ENCODE data around the gene KLHL7. TPM values are rescaled to one million over a fixed set of nuclear protein-coding genes. Genes with fewer than 3 reads are reported as not detected.

KLHL7 gene
- polyA plus RNA-seq, 1 donor (not counting 4 experiments of a cell fraction or from before 2014, with no cell fraction given), result 43.1 TPM

DNA sequence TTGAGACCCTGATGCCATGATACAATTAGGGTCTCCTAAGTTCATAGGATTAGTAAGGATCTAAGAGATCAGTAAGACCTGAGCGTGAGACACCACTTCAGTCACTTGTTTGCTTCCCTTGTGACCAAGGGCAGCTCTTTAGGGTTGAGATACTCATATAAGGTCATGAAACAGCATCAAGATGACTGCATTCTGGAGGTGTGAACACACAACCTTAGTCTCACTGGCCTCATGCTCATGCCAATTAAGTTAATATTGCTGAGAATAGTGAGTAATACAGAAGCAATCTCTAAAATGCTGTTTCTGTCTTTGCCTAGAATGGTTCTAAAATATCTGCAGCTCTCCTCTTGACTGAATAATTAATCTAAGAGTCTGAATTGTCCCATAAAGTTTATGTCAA is 39.6 kb upstream of the KLHL7 start:
- no peak overlapping the region for H3K27ac ChIP-seq (ENCODE audit: control insufficient read depth, insufficient read depth, low read length)
- H4K20me1 ChIP-seq (ENCODE audit: control insufficient read depth, extremely low read depth, insufficient read depth, low read length), result no peaks in the 10 kb centered on the region
- DNase-seq (ENCODE audit: low read depth, low spot score), result no peak
- no peak overlapping the region for H2AFZ ChIP-seq (ENCODE audit: control insufficient read depth, low read length)
- no peaks in the 10 kb centered on the region for H3K27me3 ChIP-seq (ENCODE audit: control insufficient read depth, extremely low read depth, insufficient read depth, low read length)
- peaks cover 6% of the 10 kb centered on the region for H3K4me1 ChIP-seq (ENCODE audit: control insufficient read depth, extremely low read depth, insufficient read depth, low read length)
- H3K36me3 ChIP-seq (ENCODE audit: control insufficient read depth in 2 of 2, extremely low read depth in 1 of 2, insufficient read depth in 2 of 2, low read length in 2 of 2), result no peaks in the 10 kb centered on the region
- no peak overlapping the region for H3K9ac ChIP-seq (ENCODE audit: control insufficient read depth, extremely low read depth, insufficient read depth, low read length)
- no peak overlapping the region for H3K4me2 ChIP-seq (ENCODE audit: control insufficient read depth, extremely low read depth, insufficient read depth, low read depth, low read length)
- H3K4me3 ChIP-seq (ENCODE audit: control insufficient read depth in 2 of 3, extremely low read depth in 1 of 3, insufficient read depth in 2 of 3, low read depth in 1 of 3, low read length in 3 of 3), result no peak overlapping the region
- dilution Hi-C loops (cut with MboI; ENCODE audit: extremely low pct_ligation_motif_present, low sequenced_read_pairs), result no loop called here
- no peaks in the 10 kb centered on the region for H3K9me3 ChIP-seq (ENCODE audit: control insufficient read depth, low read depth, low read length)
- no peak for TF ChIP-seq EZH2 (IDR thresholded peaks at IDR 0.05; ENCODE audit: low read length)
- TF ChIP-seq, protein P1, sequence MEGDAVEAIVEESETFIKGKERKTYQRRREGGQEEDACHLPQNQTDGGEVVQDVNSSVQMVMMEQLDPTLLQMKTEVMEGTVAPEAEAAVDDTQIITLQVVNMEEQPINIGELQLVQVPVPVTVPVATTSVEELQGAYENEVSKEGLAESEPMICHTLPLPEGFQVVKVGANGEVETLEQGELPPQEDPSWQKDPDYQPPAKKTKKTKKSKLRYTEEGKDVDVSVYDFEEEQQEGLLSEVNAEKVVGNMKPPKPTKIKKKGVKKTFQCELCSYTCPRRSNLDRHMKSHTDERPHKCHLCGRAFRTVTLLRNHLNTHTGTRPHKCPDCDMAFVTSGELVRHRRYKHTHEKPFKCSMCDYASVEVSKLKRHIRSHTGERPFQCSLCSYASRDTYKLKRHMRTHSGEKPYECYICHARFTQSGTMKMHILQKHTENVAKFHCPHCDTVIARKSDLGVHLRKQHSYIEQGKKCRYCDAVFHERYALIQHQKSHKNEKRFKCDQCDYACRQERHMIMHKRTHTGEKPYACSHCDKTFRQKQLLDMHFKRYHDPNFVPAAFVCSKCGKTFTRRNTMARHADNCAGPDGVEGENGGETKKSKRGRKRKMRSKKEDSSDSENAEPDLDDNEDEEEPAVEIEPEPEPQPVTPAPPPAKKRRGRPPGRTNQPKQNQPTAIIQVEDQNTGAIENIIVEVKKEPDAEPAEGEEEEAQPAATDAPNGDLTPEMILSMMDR (optimal IDR thresholded peaks at IDR 0.05 in 1 of 3, IDR thresholded peaks at IDR 0.05 in 1 of 3, conservative IDR thresholded peaks at IDR 0.05 in 1 of 3; ENCODE audit: extremely low read depth in 1 of 3, insufficient read depth in 2 of 3, low read length in 3 of 3), result no peak
- no peaks in the 10 kb centered on the region for H3K79me2 ChIP-seq (ENCODE audit: control insufficient read depth, insufficient read depth, low read length)
- no peaks in the 10 kb centered on the region for H3K9me1 ChIP-seq (ENCODE audit: control insufficient read depth, extremely low read depth, insufficient read depth, low read length)
- FAIRE-seq, result peak; percentile 9

DNA sequence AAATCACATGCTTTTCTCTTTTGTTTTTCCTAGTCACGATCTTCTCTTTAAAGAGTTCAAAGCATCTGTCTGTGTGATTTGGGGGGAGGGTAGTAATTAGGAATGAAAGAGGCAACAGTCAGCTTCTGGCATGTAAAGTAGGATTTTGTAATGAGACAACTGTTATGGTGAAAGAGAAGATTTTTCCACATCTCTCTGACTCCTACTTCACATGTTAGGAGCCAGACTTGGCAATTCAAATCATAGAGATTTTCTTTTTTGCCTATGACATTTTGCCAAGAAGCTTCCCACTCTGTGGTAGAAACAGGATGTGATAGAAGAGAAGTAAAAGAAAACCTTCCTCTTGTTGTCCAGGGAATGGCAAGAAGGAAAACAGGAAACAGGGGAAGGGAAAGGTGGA is 38.3 kb upstream of the KLHL7 start:
- H3K79me2 ChIP-seq (ENCODE audit: control insufficient read depth, insufficient read depth, low read length), result no peaks in the 10 kb centered on the region
- H4K20me1 ChIP-seq (ENCODE audit: control insufficient read depth, extremely low read depth, insufficient read depth, low read length), result no peaks in the 10 kb centered on the region
- DNase-seq (ENCODE audit: low read depth, low spot score) (no peak), FAIRE-seq (no peak)
- H3K4me3 ChIP-seq (ENCODE audit: control insufficient read depth in 2 of 3, extremely low read depth in 1 of 3, insufficient read depth in 2 of 3, low read depth in 1 of 3, low read length in 3 of 3), result no peak overlapping the region
- no peaks in the 10 kb centered on the region for H3K9me1 ChIP-seq (ENCODE audit: control insufficient read depth, extremely low read depth, insufficient read depth, low read length)
- H3K9me3 ChIP-seq (ENCODE audit: control insufficient read depth, low read depth, low read length), result no peaks in the 10 kb centered on the region
- H3K4me2 ChIP-seq (ENCODE audit: control insufficient read depth, extremely low read depth, insufficient read depth, low read depth, low read length), result no peak overlapping the region
- no peak overlapping the region for H3K9ac ChIP-seq (ENCODE audit: control insufficient read depth, extremely low read depth, insufficient read depth, low read length)
- H3K27ac ChIP-seq (ENCODE audit: control insufficient read depth, insufficient read depth, low read length), result no peak overlapping the region
- dilution Hi-C loops (cut with MboI; ENCODE audit: extremely low pct_ligation_motif_present, low sequenced_read_pairs), result no loop called here
- peaks cover 3% of the 10 kb centered on the region for H3K4me1 ChIP-seq (ENCODE audit: control insufficient read depth, extremely low read depth, insufficient read depth, low read length)
- no peak overlapping the region for H2AFZ ChIP-seq (ENCODE audit: control insufficient read depth, low read length)
- no peaks in the 10 kb centered on the region for H3K27me3 ChIP-seq (ENCODE audit: control insufficient read depth, extremely low read depth, insufficient read depth, low read length)
- no peaks in the 10 kb centered on the region for H3K36me3 ChIP-seq (ENCODE audit: control insufficient read depth in 2 of 2, extremely low read depth in 1 of 2, insufficient read depth in 2 of 2, low read length in 2 of 2)
- no peak for TF ChIP-seq EZH2 (IDR thresholded peaks at IDR 0.05; ENCODE audit: low read length)
- TF ChIP-seq, protein P1 (optimal IDR thresholded peaks at IDR 0.05 in 1 of 3, IDR thresholded peaks at IDR 0.05 in 1 of 3, conservative IDR thresholded peaks at IDR 0.05 in 1 of 3; ENCODE audit: extremely low read depth in 1 of 3, insufficient read depth in 2 of 3, low read length in 3 of 3), result no peak
